ENCODE results near the gene C10orf143.

Gene C10orf143

GRCh38 chr10:130078120-130078519 lies 32.5 kb downstream of the C10orf143 start:
- no peak for TF ChIP-seq GATA2 (IDR thresholded peaks at IDR 0.05; ENCODE audit: low read depth, low read length)
- TF ChIP-seq GATA3 (IDR thresholded peaks at IDR 0.05; ENCODE audit: low read depth, low read length) = no peak

DNA sequence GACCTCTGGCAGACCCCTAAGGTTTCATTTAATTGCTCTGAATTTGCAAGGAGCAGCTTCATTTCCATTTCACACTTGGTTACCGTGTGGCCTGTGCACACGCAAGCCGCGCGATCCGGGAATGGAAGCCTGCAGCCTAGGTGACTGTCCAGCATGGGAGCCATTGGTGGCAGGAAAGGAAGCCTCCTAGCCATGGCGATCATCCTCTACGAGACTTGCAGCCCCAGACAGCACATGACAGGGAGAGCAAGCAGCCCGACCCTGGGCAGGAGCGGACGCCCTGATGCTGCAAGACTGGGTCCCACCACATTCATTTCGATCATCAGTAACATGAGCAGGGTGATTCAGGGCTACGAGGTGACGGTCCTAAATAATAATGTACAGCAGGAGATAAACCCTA lies 33.9 kb downstream of the C10orf143 start:
- TF ChIP-seq GATA2 (IDR thresholded peaks at IDR 0.05; ENCODE audit: low read depth, low read length) (no peak), GATA3 (IDR thresholded peaks at IDR 0.05; ENCODE audit: low read depth, low read length) (no peak)

- TF ChIP-seq GATA3 (IDR thresholded peaks at IDR 0.05; ENCODE audit: low read depth, low read length) = no peak
- no peak for TF ChIP-seq GATA2 (IDR thresholded peaks at IDR 0.05; ENCODE audit: low read depth, low read length)
Observed at GRCh38 chr10:130074639-130075038, 36.0 kb downstream of the C10orf143 start.

GRCh38 chr10:130073912-130074311 lies 36.7 kb downstream of the C10orf143 start:
- TF ChIP-seq GATA3 (IDR thresholded peaks at IDR 0.05; ENCODE audit: low read depth, low read length) (no peak), GATA2 (IDR thresholded peaks at IDR 0.05; ENCODE audit: low read depth, low read length) (no peak)

GRCh38 chr10:130072247-130072646 lies 38.4 kb downstream of the C10orf143 start:
- TF ChIP-seq GATA2 (IDR thresholded peaks at IDR 0.05; ENCODE audit: low read depth, low read length) (no peak), GATA3 (IDR thresholded peaks at IDR 0.05; ENCODE audit: low read depth, low read length) (no peak)

DNA sequence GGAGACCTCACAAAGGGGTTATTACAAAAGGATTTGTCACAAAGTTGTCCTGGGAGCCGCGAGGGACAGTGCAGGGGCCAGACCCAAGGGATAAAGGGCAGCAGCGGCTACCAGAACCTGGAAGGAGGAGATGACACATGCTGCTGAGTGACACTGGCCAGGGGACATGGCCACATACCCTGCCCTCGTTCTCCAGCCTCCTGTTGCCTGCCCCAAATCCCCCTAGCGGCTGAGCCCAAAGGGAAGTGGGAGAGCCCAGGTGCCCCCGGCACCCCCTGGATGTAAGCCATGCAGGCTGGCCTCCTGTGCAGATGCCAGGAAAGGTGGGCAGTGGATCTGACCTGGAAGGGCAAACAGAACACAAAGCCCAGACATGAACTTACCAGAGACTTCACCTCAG lies 42.7 kb downstream of the C10orf143 start:
- TF ChIP-seq GATA2 (IDR thresholded peaks at IDR 0.05; ENCODE audit: low read depth, low read length) = no peak
- no peak for TF ChIP-seq GATA3 (IDR thresholded peaks at IDR 0.05; ENCODE audit: low read depth, low read length)

DNA sequence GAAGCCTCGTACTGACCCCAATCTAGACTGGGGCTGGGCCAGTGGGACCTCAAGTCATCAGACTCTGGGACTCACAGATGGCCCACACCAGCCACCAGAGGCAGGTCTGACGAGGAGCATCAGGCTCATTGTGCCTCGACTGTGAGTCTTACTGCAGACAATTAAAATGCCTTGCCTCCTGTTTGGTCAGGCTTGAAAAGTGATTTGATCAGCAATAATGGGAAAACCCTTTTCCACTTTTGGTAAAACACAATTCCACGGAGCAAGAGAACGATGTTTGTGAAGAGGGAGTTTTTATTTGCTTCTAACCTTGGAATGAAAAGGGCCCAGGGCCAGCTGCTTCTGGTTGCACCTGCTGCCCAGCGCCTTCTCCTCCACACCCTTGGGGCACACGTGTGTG lies 43.9 kb downstream of the C10orf143 start:
- TF ChIP-seq GATA2 (IDR thresholded peaks at IDR 0.05; ENCODE audit: low read depth, low read length) (no peak), GATA3 (IDR thresholded peaks at IDR 0.05; ENCODE audit: low read depth, low read length) (no peak)

- TF ChIP-seq GATA3 (IDR thresholded peaks at IDR 0.05; ENCODE audit: low read depth, low read length) = no peak
- no peak for TF ChIP-seq GATA2 (IDR thresholded peaks at IDR 0.05; ENCODE audit: low read depth, low read length)
Observed at GRCh38 chr10:130065251-130065650, 45.4 kb downstream of the C10orf143 start.

GRCh38 chr10:130064783-130065182 lies 45.8 kb downstream of the C10orf143 start:
- TF ChIP-seq GATA2 (IDR thresholded peaks at IDR 0.05; ENCODE audit: low read depth, low read length) (no peak), GATA3 (IDR thresholded peaks at IDR 0.05; ENCODE audit: low read depth, low read length) (no peak)

- TF ChIP-seq GATA2 (IDR thresholded peaks at IDR 0.05; ENCODE audit: low read depth, low read length) = no peak
- no peak for TF ChIP-seq GATA3 (IDR thresholded peaks at IDR 0.05; ENCODE audit: low read depth, low read length)
Observed at GRCh38 chr10:130062976-130063375, 47.7 kb downstream of the C10orf143 start.

GRCh38 chr10:130062201-130062600 lies 48.4 kb downstream of the C10orf143 start:
- TF ChIP-seq GATA2 (IDR thresholded peaks at IDR 0.05; ENCODE audit: low read depth, low read length) (no peak), GATA3 (IDR thresholded peaks at IDR 0.05; ENCODE audit: low read depth, low read length) (no peak)

DNA sequence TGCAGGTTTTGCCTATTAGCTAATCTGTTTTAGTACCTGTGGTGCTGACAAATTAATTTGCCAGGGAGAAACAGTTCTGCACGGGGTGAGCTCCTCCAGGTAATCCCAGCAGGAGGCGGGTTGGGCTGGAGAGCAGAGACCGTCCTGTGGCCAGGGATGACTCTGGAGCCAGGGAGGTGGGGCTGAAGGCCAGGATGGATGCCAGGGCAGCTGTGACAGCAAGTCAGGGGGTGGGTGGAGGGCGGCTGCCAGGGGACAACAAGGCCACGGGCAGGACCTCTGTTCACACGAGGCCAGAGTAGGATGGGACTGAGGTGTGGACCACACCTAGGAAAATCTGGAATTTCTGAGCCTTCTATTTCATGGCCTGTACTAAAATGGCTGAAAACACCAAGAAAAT lies 48.9 kb downstream of the C10orf143 start:
- no peak for TF ChIP-seq GATA2 (IDR thresholded peaks at IDR 0.05; ENCODE audit: low read depth, low read length)
- no peak for TF ChIP-seq GATA3 (IDR thresholded peaks at IDR 0.05; ENCODE audit: low read depth, low read length)

DNA sequence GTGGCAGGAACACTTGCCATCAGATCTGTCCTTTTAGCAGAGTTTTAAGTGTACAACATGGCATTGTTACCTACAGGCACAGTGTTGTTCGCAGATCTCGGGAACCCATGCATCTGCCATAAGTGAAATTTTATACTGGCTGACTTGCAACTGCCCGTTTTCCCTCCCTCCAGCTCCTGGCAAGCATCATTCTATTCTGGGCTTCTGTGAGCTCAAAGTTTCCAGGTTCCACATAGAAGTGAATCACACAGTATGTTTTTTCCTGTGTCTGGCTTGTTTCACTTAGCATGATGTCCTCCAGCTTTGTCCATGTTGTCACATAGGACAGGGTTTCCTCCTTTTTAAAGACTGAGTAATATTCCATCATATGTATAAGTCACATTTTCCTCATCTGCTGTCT lies 56.6 kb downstream of the C10orf143 start:
- TF ChIP-seq GATA2 (IDR thresholded peaks at IDR 0.05; ENCODE audit: low read depth, low read length) (no peak), GATA3 (IDR thresholded peaks at IDR 0.05; ENCODE audit: low read depth, low read length) (no peak)

DNA sequence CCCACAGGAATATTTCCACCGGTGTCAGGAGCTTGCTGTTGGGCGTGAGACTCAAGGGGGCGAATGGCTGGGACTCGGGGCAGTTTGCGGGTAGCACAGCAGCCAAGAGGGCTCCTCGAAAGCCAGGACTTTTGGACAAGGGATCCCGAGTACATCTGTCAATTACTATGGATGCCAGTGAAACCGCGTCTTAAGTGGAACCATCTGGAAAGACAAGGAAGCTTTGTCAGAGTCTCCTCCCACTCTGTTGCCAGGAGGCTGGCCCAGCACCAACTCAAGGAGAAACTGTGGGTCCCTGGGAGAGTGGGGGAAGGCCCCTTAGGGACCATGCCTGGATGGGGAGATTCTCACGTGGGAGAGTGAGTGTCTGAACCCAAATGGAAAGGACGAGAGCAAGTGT lies 57.1 kb downstream of the C10orf143 start:
- TF ChIP-seq GATA2 (IDR thresholded peaks at IDR 0.05; ENCODE audit: low read depth, low read length) (no peak), GATA3 (IDR thresholded peaks at IDR 0.05; ENCODE audit: low read depth, low read length) (no peak)

DNA sequence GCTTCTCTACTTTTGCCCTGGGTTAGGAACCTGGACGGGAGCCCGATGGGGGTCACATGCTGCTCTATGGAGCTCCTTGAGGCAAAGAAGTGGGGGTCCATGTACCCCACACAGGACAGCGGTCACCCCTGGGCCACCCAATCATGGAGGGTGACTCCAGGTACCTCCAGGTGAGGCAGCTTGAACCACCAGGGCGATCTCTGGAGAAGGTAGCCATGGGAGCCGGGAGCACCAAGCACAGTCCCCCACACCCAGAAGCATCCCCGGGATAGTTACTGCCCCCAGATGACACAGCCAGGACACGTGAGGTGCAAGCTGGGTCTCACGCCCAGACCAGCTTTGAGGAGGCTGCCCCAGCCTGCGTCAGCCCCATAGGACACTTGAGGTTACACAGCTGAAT lies 58.4 kb downstream of the C10orf143 start:
- TF ChIP-seq GATA2 (IDR thresholded peaks at IDR 0.05; ENCODE audit: low read depth, low read length) (no peak), GATA3 (IDR thresholded peaks at IDR 0.05; ENCODE audit: low read depth, low read length) (no peak)

- no peak for TF ChIP-seq GATA2 (IDR thresholded peaks at IDR 0.05; ENCODE audit: low read depth, low read length)
- no peak for TF ChIP-seq GATA3 (IDR thresholded peaks at IDR 0.05; ENCODE audit: low read depth, low read length)
Observed at GRCh38 chr10:130050721-130051120, 59.9 kb downstream of the C10orf143 start.
